Skin epidermis (tissue), 12 donors: ENCODE results near the gene CHRM3.

Source experiments
- H3K27ac ChIP-seq, 21 experiments: fragments of 200-600 bp; sonication (generic) in 11 of 21; one replicate each; pipeline ENCODE4 v1.5.0; 2020; ENCODE audit warnings: mild to moderate bottlenecking in 3 of 21, inconsistent platforms in 2 of 21, moderate library complexity in 2 of 21
- H3K4me3 ChIP-seq, 7 experiments: fragments of 200-600 bp; sonication (generic) in 2 of 7; one replicate each; pipeline ENCODE4 v1.5.0; 2020; ENCODE audit warnings: inconsistent platforms in 2 of 7, mild to moderate bottlenecking in 2 of 7, moderate library complexity in 1 of 7

The CHRM3 gene

GRCh38 chr1:239392271-239392670 is 5.9 kb downstream of the CHRM3 start:
- Histone ChIP-seq H3K4me3 (no peak overlapping the region), H3K27ac (no peak overlapping the region)

GRCh38 chr1:239394107-239394506 is 7.7 kb downstream of the CHRM3 start:
- H3K4me3 ChIP-seq: no peak overlapping the region
- no peak overlapping the region for H3K27ac ChIP-seq

- no peak overlapping the region for H3K27ac ChIP-seq
These were observed 27.5 kb downstream of the CHRM3 start for GRCh38 chr1:239413916-239414315.

GRCh38 chr1:239417221-239417620 is 30.9 kb downstream of the CHRM3 start:
- H3K4me3 ChIP-seq: no peak overlapping the region
- H3K27ac ChIP-seq: no peak overlapping the region

More at GRCh38 chr1:239413916-239414315, 27.5 kb downstream of the CHRM3 start:
- H3K4me3 ChIP-seq: no peak overlapping the region

- Histone ChIP-seq H3K27ac (no peak overlapping the region), H3K4me3 (no peak overlapping the region)
These were observed 31.7 kb downstream of the CHRM3 start for GRCh38 chr1:239417986-239418640.

GRCh38 chr1:239418681-239419080 is 32.3 kb downstream of the CHRM3 start:
- H3K27ac ChIP-seq: no peak overlapping the region
- no peak overlapping the region for H3K4me3 ChIP-seq

- no peak overlapping the region for H3K27ac ChIP-seq
- no peak overlapping the region for H3K4me3 ChIP-seq
These were observed 35.4 kb downstream of the CHRM3 start for GRCh38 chr1:239421811-239422210.

- H3K4me3 ChIP-seq: no peak overlapping the region
- no peak overlapping the region for H3K27ac ChIP-seq
These were observed 36.5 kb downstream of the CHRM3 start for GRCh38 chr1:239422818-239423217.

- Histone ChIP-seq H3K27ac (no peak overlapping the region), H3K4me3 (no peak overlapping the region)
These were observed 40.6 kb downstream of the CHRM3 start for GRCh38 chr1:239426821-239427475.

- Histone ChIP-seq H3K4me3 (no peak overlapping the region), H3K27ac (no peak overlapping the region)
These were observed 41.3 kb downstream of the CHRM3 start for GRCh38 chr1:239427712-239428111.

- no peak overlapping the region for H3K27ac ChIP-seq
- no peak overlapping the region for H3K4me3 ChIP-seq
These were observed 41.8 kb downstream of the CHRM3 start for GRCh38 chr1:239428120-239428710.

- H3K27ac ChIP-seq: no peak overlapping the region
- H3K4me3 ChIP-seq: no peak overlapping the region
These were observed 42.8 kb downstream of the CHRM3 start for GRCh38 chr1:239429163-239429562.

- Histone ChIP-seq H3K4me3 (no peak overlapping the region), H3K27ac (no peak overlapping the region)
These were observed 45.9 kb downstream of the CHRM3 start for GRCh38 chr1:239432255-239432654.

GRCh38 chr1:239434181-239434580 is 47.8 kb downstream of the CHRM3 start:
- no peak overlapping the region for H3K4me3 ChIP-seq
- no peak overlapping the region for H3K27ac ChIP-seq
